ENCODE data around the gene RABGGTA. TPM values are rescaled to one million over a fixed set of nuclear protein-coding genes. Genes with fewer than 3 reads are reported as not detected.

The RABGGTA gene
- total and polyA plus RNA-seq, 2 donors = 14.8 to 40.4 TPM

GRCh38 chr14:24307156-24307574 is 35.8 kb upstream of the RABGGTA start:
- Histone ChIP-seq H3K27me3 (ENCODE audit: control insufficient read depth in 2 of 2, insufficient read depth in 1 of 2, low read length in 1 of 2) (peaks cover 0 to 5% of the 10 kb centered on the region in 2 donors), H3K4me3 (ENCODE audit: low read length in 2 of 2) (no peak overlapping the region), H3K4me1 (ENCODE audit: control insufficient read depth in 2 of 2, insufficient read depth in 2 of 2, low read length in 2 of 2) (peaks cover 9 to 39% of the 10 kb centered on the region in 2 donors), H3K27ac (ENCODE audit: low read depth in 1 of 2, low read length in 1 of 2) (no peak overlapping the region), H3K36me3 (ENCODE audit: control insufficient read depth in 2 of 2, insufficient read depth in 2 of 2, low read length in 1 of 2) (peaks cover 56 to 67% of the 10 kb centered on the region in 2 donors), H3K9me3 (ENCODE audit: control insufficient read depth in 2 of 2, insufficient read depth in 1 of 2, low read length in 1 of 2) (no peaks in the 10 kb centered on the region)
- 88% methylated on average over 11 of the region's 11 CpGs for WGBS
- DNase-seq (ENCODE audit: low read depth in 6 of 9, low spot score in 9 of 9) = no peak

- Histone ChIP-seq H3K27ac (ENCODE audit: low read depth in 1 of 2, low read length in 1 of 2) (no peak overlapping the region), H3K27me3 (ENCODE audit: control insufficient read depth in 2 of 2, insufficient read depth in 1 of 2, low read length in 1 of 2) (no peaks in the 10 kb centered on the region), H3K36me3 (ENCODE audit: control insufficient read depth in 2 of 2, insufficient read depth in 2 of 2, low read length in 1 of 2) (peaks cover 64 to 78% of the 10 kb centered on the region in 2 donors), H3K9me3 (ENCODE audit: control insufficient read depth in 2 of 2, insufficient read depth in 1 of 2, low read length in 1 of 2) (no peaks in the 10 kb centered on the region), H3K4me3 (ENCODE audit: low read length in 2 of 2) (no peak overlapping the region), H3K4me1 (ENCODE audit: control insufficient read depth in 2 of 2, insufficient read depth in 2 of 2, low read length in 2 of 2) (peaks cover 8 to 29% of the 10 kb centered on the region in 2 donors)
- DNase-seq (ENCODE audit: low read depth in 6 of 9, low spot score in 9 of 9) = no peak
- WGBS = 98% methylated on average over 11 of the region's 11 CpGs
These were observed 32.6 kb upstream of the RABGGTA start for GRCh38 chr14:24304019-24304387.

GRCh38 chr14:24300326-24300980 is 29.1 kb upstream of the RABGGTA start:
- WGBS = 40% methylated on average over 16 of the region's 16 CpGs
- H3K4me3 ChIP-seq (ENCODE audit: low read length in 2 of 2) = peak overlapping the region; percentile 85 to 89
- H3K4me1 ChIP-seq (ENCODE audit: control insufficient read depth in 2 of 2, insufficient read depth in 2 of 2, low read length in 2 of 2) = peaks cover 14 to 32% of the 10 kb centered on the region in 2 donors
- H3K27ac ChIP-seq (ENCODE audit: low read depth in 1 of 2, low read length in 1 of 2) = peak overlapping the region; percentile 62 to 83
- H3K9me3 ChIP-seq (ENCODE audit: control insufficient read depth in 2 of 2, insufficient read depth in 1 of 2, low read length in 1 of 2) = no peaks in the 10 kb centered on the region
- H3K36me3 ChIP-seq (ENCODE audit: control insufficient read depth in 2 of 2, insufficient read depth in 2 of 2, low read length in 1 of 2) = peaks cover 49 to 55% of the 10 kb centered on the region in 2 donors
- DNase-seq (ENCODE audit: low read depth in 6 of 9, low spot score in 9 of 9) = no peak
- H3K27me3 ChIP-seq (ENCODE audit: control insufficient read depth in 2 of 2, insufficient read depth in 1 of 2, low read length in 1 of 2) = no peaks in the 10 kb centered on the region

GRCh38 chr14:24299255-24300191 is 28.1 kb upstream of the RABGGTA start, which contains the start of the genes DHRS1 and NOP9:
Gene DHRS1, minus strand, starts transcription at chr14:24299780. Its CDS starts 674 bp downstream, at chr14:24299106.
Gene NOP9, plus strand, starts transcription at chr14:24299850. Its CDS starts 105 bp downstream, at chr14:24299955.
- H3K4me1 ChIP-seq (ENCODE audit: control insufficient read depth in 2 of 2, insufficient read depth in 2 of 2, low read length in 2 of 2) = peaks cover 14 to 32% of the 10 kb centered on the region in 2 donors
- no peaks in the 10 kb centered on the region for H3K27me3 ChIP-seq (ENCODE audit: control insufficient read depth in 2 of 2, insufficient read depth in 1 of 2, low read length in 1 of 2)
- H3K4me3 ChIP-seq (ENCODE audit: low read length in 2 of 2) = peak within 1 kb of the TSS; percentile 85 to 89
- H3K27ac ChIP-seq (ENCODE audit: low read depth in 1 of 2, low read length in 1 of 2) = peak within 1 kb of the TSS; percentile 77 to 90
- H3K9me3 ChIP-seq (ENCODE audit: control insufficient read depth in 2 of 2, insufficient read depth in 1 of 2, low read length in 1 of 2) = no peaks in the 10 kb centered on the region
- WGBS = under 1% methylated on average over 75 of the region's 75 CpGs
- H3K36me3 ChIP-seq (ENCODE audit: control insufficient read depth in 2 of 2, insufficient read depth in 2 of 2, low read length in 1 of 2) = peaks cover 40 to 48% of the 10 kb centered on the region in 2 donors
- peak; percentile 81 to 95 (median 90) for DNase-seq (ENCODE audit: low read depth in 6 of 9, low spot score in 9 of 9)

GRCh38 chr14:24298892-24299254 is 27.5 kb upstream of the RABGGTA start:
- no peak for DNase-seq (ENCODE audit: low read depth in 6 of 9, low spot score in 9 of 9)
- no peaks in the 10 kb centered on the region for H3K27me3 ChIP-seq (ENCODE audit: control insufficient read depth in 2 of 2, insufficient read depth in 1 of 2, low read length in 1 of 2)
- H3K4me1 ChIP-seq (ENCODE audit: control insufficient read depth in 2 of 2, insufficient read depth in 2 of 2, low read length in 2 of 2) = peaks cover 14 to 32% of the 10 kb centered on the region in 2 donors
- WGBS = 72% methylated on average over 7 of the region's 7 CpGs
- H3K9me3 ChIP-seq (ENCODE audit: control insufficient read depth in 2 of 2, insufficient read depth in 1 of 2, low read length in 1 of 2) = no peaks in the 10 kb centered on the region
- H3K4me3 ChIP-seq (ENCODE audit: low read length in 2 of 2) = peak overlapping the region; percentile 85 to 89
- peak overlapping the region; percentile 77 to 90 for H3K27ac ChIP-seq (ENCODE audit: low read depth in 1 of 2, low read length in 1 of 2)
- peaks cover 34 to 42% of the 10 kb centered on the region in 2 donors for H3K36me3 ChIP-seq (ENCODE audit: control insufficient read depth in 2 of 2, insufficient read depth in 2 of 2, low read length in 1 of 2)

GRCh38 chr14:24297190-24297964 is 26.0 kb upstream of the RABGGTA start:
- peaks cover 23 to 32% of the 10 kb centered on the region in 2 donors for H3K36me3 ChIP-seq (ENCODE audit: control insufficient read depth in 2 of 2, insufficient read depth in 2 of 2, low read length in 1 of 2)
- no peaks in the 10 kb centered on the region for H3K9me3 ChIP-seq (ENCODE audit: control insufficient read depth in 2 of 2, insufficient read depth in 1 of 2, low read length in 1 of 2)
- peak in 1 of 9 donors; percentile 42 for DNase-seq (ENCODE audit: low read depth in 6 of 9, low spot score in 9 of 9)
- no peaks in the 10 kb centered on the region for H3K27me3 ChIP-seq (ENCODE audit: control insufficient read depth in 2 of 2, insufficient read depth in 1 of 2, low read length in 1 of 2)
- H3K27ac ChIP-seq (ENCODE audit: low read depth in 1 of 2, low read length in 1 of 2) = peak overlapping the region in 1 of 2 donors; percentile 40
- H3K4me3 ChIP-seq (ENCODE audit: low read length in 2 of 2) = no peak overlapping the region
- 58% methylated on average over 5 of the region's 5 CpGs for WGBS
- peaks cover 14 to 32% of the 10 kb centered on the region in 2 donors for H3K4me1 ChIP-seq (ENCODE audit: control insufficient read depth in 2 of 2, insufficient read depth in 2 of 2, low read length in 2 of 2)

- no peak overlapping the region for H3K4me3 ChIP-seq (ENCODE audit: low read length in 2 of 2)
- no peaks in the 10 kb centered on the region for H3K9me3 ChIP-seq (ENCODE audit: control insufficient read depth in 2 of 2, insufficient read depth in 1 of 2, low read length in 1 of 2)
- H3K36me3 ChIP-seq (ENCODE audit: control insufficient read depth in 2 of 2, insufficient read depth in 2 of 2, low read length in 1 of 2) = peaks cover 20 to 31% of the 10 kb centered on the region in 2 donors
- peak in 8 of 9 donors; percentile 36 to 83 (median 68) for DNase-seq (ENCODE audit: low read depth in 6 of 9, low spot score in 9 of 9)
- no peaks in the 10 kb centered on the region for H3K27me3 ChIP-seq (ENCODE audit: control insufficient read depth in 2 of 2, insufficient read depth in 1 of 2, low read length in 1 of 2)
- H3K27ac ChIP-seq (ENCODE audit: low read depth in 1 of 2, low read length in 1 of 2) = peak overlapping the region in 1 of 2 donors; percentile 40
- 79% methylated on average over 12 of the region's 12 CpGs for WGBS
- peaks cover 14 to 32% of the 10 kb centered on the region in 2 donors for H3K4me1 ChIP-seq (ENCODE audit: control insufficient read depth in 2 of 2, insufficient read depth in 2 of 2, low read length in 2 of 2)
These were observed 25.2 kb upstream of the RABGGTA start for GRCh38 chr14:24296341-24297157.

- WGBS = 94% methylated on average over 2 of the region's 2 CpGs
- no peak for DNase-seq (ENCODE audit: low read depth in 6 of 9, low spot score in 9 of 9)
- H3K36me3 ChIP-seq (ENCODE audit: control insufficient read depth in 2 of 2, insufficient read depth in 2 of 2, low read length in 1 of 2) = peaks cover 34 to 49% of the 10 kb centered on the region in 2 donors
These were observed 22.1 kb upstream of the RABGGTA start for GRCh38 chr14:24293525-24293924.

More at GRCh38 chr14:24293525-24293924, 22.1 kb upstream of the RABGGTA start:
- Histone ChIP-seq H3K9me3 (ENCODE audit: control insufficient read depth in 2 of 2, insufficient read depth in 1 of 2, low read length in 1 of 2) (no peaks in the 10 kb centered on the region), H3K27ac (ENCODE audit: low read depth in 1 of 2, low read length in 1 of 2) (no peak overlapping the region), H3K4me1 (ENCODE audit: control insufficient read depth in 2 of 2, insufficient read depth in 2 of 2, low read length in 2 of 2) (peaks cover 3 to 13% of the 10 kb centered on the region in 2 donors), H3K27me3 (ENCODE audit: control insufficient read depth in 2 of 2, insufficient read depth in 1 of 2, low read length in 1 of 2) (no peaks in the 10 kb centered on the region), H3K4me3 (ENCODE audit: low read length in 2 of 2) (no peak overlapping the region)
